Adrenal gland (tissue), 5 donors: Measurements from ENCODE around the gene TFAM.

Experiments
- CTCF ChIP-seq, 6 experiments: fragments of 450-650 bp in 4 of 6; fragments of 200-600 bp in 2 of 6; sonication (generic) in 1 of 6; IDR thresholded peaks; 1 replicate in 5 of 6; 2 replicates in 1 of 6; pipeline versions ENCODE4 v1.5.1 to v1.8.0; 2016 to 2021; ENCODE audit warnings: antibody characterized with exemption in 6 of 6, mild to moderate bottlenecking in 2 of 6, moderate library complexity in 1 of 6
- POLR2A ChIP-seq, 2 donors: fragments of 450-650 bp; IDR thresholded peaks; one replicate each; pipeline ENCODE4 v1.6.1; 2017; ENCODE audit warnings: antibody characterized with exemption in 2 of 2, mild to moderate bottlenecking in 2 of 2, moderate library complexity in 1 of 2
- donor health status: DM: no; HTN: no; CAD: no.

- TF ChIP-seq CTCF (IDR thresholded peaks at IDR 0.05) = no peak
- TF ChIP-seq POLR2A (IDR thresholded peaks at IDR 0.05) = no peak
Measured at GRCh38 chr10:58336242-58336641, 49.0 kb upstream of the TFAM start.
